GM12892 (cell line): ENCODE results near the gene ELF2. TPM values are rescaled to one million over a fixed set of nuclear protein-coding genes. Genes with fewer than 3 reads are reported as not detected.
A peak's percentile ranks its signal among the peaks of the same experiment; 100 is the strongest.
"Not testable (repeated sequence)": the region's sequence is repeated elsewhere in the genome, so short reads cannot be mapped to it uniquely, and the experiment has no call there.

Experiments
- DNase-seq: peaks from one replicate; pipeline ENCODE4 v3.0.0; 2011; ENCODE audit not compliant: insufficient read length
- FAIRE-seq: peaks from 2 replicates; lab custom pipeline; 2011; peaks lifted over from hg19 to GRCh38; lab: Jason Lieb, UNC
- POLR2A ChIP-seq: IDR thresholded peaks from 2 replicates; pipeline ENCODE4 v1.6.1; 2011; ENCODE audit warnings: low read depth, low read length, control low read depth
- POLR2AphosphoS5 ChIP-seq: IDR thresholded peaks from 2 replicates; pipeline ENCODE4 v1.6.1; 2011; ENCODE audit warnings: low read depth, low read length, control low read depth
- TAF1 ChIP-seq: IDR thresholded peaks from 2 replicates; pipeline ENCODE4 v1.6.1; 2011; ENCODE audit warnings: low read depth, mild to moderate bottlenecking, control low read depth, low read length, borderline replicate concordance
- polyA plus RNA-seq: library from polyadenylated mRNA; unstranded; fragments of >200 nt; gene quantifications from one replicate; pipeline ENCODE4 v1.2.1, GENCODE V29; 2012; ENCODE audit warnings: missing spikeins, inconsistent platforms; ENCODE audit not compliant: missing spikeins

The ELF2 gene
- polyA plus RNA-seq, result 17.1 TPM

GRCh38 chr4:139177049-139177868 is at the start of gene ELF2:
Gene ELF2 (minus strand): TSS chr4:139177218. CDS start chr4:139137701, 39,517 bp downstream.
- no peak for TF ChIP-seq POLR2AphosphoS5
- FAIRE-seq (peak; percentile 17), DNase-seq (peak; percentile 61)

GRCh38 chr4:139223682-139224317 is 46.8 kb upstream of the ELF2 start:
- no peak for TF ChIP-seq TAF1
- no peak for TF ChIP-seq POLR2A
- no peak for TF ChIP-seq POLR2AphosphoS5
- FAIRE-seq, result no peak

DNA sequence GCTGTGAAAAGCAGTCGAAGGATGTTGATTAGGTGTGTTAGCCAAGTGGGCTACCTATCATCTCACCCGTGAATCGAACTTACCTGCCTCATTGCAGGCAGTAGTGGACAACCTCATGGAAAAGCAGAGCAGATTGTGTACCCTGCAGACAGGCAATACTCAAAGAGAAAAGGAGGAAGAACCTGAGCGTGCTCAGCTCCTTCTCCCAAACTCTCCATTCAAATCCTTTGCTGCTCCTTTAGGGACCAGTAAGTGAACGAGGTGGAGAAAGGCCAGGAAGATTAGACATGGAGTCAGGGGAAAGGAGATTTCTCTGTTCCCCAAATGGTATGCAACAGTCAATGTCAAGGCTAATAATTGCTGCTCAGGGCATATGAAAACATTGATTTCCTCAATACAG is 45.2 kb upstream of the ELF2 start:
- FAIRE-seq (no peak), DNase-seq (no peak)
- TF ChIP-seq TAF1 (no peak), POLR2AphosphoS5 (no peak), POLR2A (no peak)

More at GRCh38 chr4:139223682-139224317, 46.8 kb upstream of the ELF2 start:
- no peak for DNase-seq

DNA sequence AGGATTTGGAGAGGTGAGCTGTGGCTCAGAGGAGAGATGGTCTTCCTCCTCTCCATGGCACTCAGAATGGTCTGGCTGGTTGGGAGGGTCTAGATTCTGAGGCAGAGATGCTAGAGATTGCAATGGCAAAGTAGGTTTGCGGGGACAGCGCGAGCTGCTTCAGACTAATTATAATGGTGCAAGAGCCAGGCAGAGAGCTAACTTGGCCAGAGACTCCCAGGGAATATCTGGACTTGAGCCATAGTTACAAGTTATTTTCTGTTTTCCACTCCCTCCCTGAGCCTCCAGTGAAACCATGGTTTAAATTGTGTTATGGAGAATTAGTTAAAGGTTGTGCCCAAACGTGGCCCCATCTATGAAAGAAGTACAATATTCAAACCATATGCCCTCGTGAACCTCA is 44.7 kb upstream of the ELF2 start:
- TF ChIP-seq TAF1, result no peak
- no peak for TF ChIP-seq POLR2A
- TF ChIP-seq POLR2AphosphoS5, result no peak
- no peak for FAIRE-seq

GRCh38 chr4:139219450-139220055 is 42.5 kb upstream of the ELF2 start:
- no peak for DNase-seq
- FAIRE-seq, result no peak
- TF ChIP-seq TAF1 (no peak), POLR2AphosphoS5 (no peak), POLR2A (no peak)

More for the DNA sequence above, 44.7 kb upstream of the ELF2 start:
- DNase-seq, result no peak

- FAIRE-seq, result peak; percentile 85
- peak; percentile 48 for DNase-seq
- no peak for TF ChIP-seq POLR2AphosphoS5
- TF ChIP-seq POLR2A, result no peak
- no peak for TF ChIP-seq TAF1
These were observed 37.1 kb upstream of the ELF2 start for GRCh38 chr4:139214039-139214534.

GRCh38 chr4:139213633-139214032 is 36.6 kb upstream of the ELF2 start:
- not testable (repeated sequence) for DNase-seq, FAIRE-seq

DNA sequence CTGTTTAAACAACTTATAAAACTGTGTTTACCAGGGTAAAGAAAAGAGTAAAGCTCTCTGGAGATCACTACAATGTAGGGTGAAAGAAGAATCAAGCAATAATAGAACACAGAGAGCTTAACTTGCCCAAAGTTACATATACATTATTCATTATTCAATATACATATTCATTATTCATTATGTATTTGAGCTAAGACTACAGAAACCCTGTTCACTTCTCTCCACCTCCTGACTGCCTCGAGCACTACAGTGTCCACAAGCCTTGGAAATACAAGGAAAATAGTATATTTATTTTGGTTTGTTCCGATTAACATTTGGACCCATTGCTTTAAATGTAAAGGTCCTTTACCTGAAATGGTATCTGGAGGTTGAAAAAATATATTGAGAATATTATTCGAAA is 35.9 kb upstream of the ELF2 start:
- FAIRE-seq (no peak), DNase-seq (no peak)
- TF ChIP-seq POLR2AphosphoS5 (no peak), TAF1 (no peak), POLR2A (no peak)

- FAIRE-seq (no peak), DNase-seq (no peak)
- no peak for TF ChIP-seq POLR2AphosphoS5
- no peak for TF ChIP-seq POLR2A
- TF ChIP-seq TAF1, result no peak
These were observed 33.5 kb upstream of the ELF2 start for GRCh38 chr4:139210486-139210885.

DNA sequence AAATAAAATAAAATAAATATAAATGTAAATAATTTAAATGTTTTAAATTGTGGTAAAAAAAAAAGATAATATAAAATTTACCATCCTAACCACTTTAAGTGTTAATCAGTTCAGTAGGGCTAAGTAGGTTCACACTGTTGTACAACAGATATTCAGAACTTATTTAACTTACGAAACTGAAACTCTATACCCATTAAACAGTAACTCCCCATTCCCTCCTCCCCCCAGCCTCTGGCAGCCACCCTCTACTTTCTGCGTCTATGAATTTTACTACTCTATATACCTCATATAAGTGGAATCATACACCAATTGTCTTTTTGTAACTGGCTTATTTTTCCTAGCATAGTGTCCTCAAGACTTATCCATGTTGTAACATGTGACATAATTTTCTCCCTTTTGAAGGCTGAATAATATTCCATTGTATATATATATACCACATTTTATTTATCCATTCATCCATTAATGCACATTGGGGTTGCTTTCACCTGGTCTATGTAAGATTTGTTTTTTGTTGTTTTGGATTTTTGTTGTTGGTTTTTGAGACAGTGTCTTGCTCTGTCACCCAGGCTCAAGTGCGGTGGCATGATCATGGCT is 32.5 kb upstream of the ELF2 start:
- FAIRE-seq (no peak), DNase-seq (no peak)
- TF ChIP-seq TAF1 (no peak), POLR2A (no peak), POLR2AphosphoS5 (no peak)

DNA sequence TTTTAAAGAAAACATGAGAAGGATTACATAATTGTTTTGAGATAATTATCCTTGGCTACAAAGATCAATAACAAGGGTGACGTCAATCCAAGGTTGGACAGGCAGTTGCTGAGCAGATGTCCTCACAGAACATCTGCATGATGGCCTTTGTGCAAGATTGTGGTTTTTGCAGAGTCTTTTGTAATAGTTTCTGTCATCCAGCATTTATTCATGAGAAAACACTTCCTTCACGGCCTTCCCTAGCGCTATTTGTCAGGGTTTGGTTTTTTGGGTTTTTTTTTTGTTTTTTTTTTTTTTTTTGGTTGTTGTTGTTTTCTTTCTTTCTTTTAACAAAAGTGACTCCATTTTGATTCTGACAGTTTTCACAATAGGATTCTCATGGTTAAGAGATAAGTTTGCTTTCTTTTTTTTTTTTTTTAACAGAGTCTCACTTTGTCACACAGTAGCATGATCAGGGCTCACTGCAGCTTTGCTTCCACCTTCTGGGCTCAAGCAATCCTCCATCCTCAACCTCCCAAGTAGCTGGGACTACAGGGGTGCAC is 31.5 kb upstream of the ELF2 start:
- DNase-seq (no peak), FAIRE-seq (no peak)
- no peak for TF ChIP-seq POLR2A
- no peak for TF ChIP-seq TAF1
- no peak for TF ChIP-seq POLR2AphosphoS5

GRCh38 chr4:139207873-139208403 is 30.9 kb upstream of the ELF2 start:
- FAIRE-seq (no peak), DNase-seq (no peak)
- TF ChIP-seq POLR2AphosphoS5 (no peak), POLR2A (no peak), TAF1 (no peak)
